GM19452 (cell line): ENCODE results near the gene ATP6V0A4.
"Not testable (repeated sequence)": the region's sequence is repeated elsewhere in the genome, so short reads cannot be mapped to it uniquely, and the experiment has no call there.

ENCODE experiments used
- ATAC-seq: cut with Tn5 transposase; IDR thresholded peaks from one replicate; pipeline ENCODE4 v1.9.1; 2021; ENCODE audit not compliant: unreplicated experiment

The ATP6V0A4 gene

DNA sequence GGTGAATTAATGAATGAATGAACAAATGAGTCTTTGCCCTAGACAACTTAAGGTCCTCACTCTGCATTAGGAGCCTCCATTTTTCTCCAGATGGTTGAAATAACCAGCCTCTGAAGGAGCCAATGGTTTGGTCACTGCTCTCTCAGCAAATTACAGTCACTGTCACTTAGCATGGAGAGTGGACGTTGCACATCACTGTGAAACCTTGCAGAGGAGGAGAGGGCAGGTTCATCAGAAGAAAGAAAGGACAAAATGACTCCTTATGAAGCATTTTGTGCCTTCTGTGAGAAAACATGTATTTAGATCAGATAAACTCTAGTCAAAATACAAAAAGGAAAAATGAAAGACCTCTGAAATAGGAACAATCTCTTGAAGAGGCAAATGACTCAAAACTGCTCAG is 6.6 kb upstream of the ATP6V0A4 start:
- no peak for ATAC-seq

DNA sequence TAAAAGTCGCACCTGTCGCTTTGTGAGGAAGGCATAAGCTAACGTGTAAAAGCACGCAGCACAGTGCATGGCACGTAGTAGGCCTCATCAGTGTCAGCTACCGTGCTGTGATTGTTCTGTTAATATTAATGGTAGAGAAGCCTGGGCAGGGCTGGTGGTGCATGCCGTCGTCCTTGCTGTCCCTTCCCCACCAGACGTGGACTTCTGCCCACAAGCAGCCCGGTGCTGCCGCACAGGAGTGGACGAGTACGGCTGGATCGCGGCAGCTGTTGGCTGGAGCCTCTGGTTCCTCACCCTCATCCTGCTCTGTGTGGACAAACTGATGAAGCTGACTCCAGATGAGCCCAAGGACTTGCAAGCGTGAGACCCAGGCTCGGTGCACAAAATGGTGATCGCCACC is 4.7 kb upstream of the ATP6V0A4 start:
- no peak for ATAC-seq

DNA sequence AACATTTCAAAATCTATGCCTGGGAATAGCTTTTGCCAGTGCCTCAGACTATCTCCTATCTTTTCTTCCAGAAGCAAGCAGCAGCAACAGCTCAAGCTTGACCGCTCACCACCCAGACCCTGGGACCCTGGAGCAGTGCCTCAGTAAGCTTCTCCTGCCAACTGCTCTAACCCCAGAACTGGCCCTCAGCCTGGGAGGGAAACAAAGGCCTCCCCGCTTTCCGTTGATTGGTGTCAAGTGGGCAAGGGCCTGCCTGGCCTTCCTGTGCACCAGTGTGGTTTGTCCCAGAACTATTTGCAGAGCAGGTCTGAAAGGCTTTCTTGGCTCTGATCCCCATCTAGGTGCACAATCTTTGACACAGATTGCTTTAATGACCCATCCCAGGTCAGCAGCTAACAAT is 3.3 kb upstream of the ATP6V0A4 start:
- no peak for ATAC-seq

DNA sequence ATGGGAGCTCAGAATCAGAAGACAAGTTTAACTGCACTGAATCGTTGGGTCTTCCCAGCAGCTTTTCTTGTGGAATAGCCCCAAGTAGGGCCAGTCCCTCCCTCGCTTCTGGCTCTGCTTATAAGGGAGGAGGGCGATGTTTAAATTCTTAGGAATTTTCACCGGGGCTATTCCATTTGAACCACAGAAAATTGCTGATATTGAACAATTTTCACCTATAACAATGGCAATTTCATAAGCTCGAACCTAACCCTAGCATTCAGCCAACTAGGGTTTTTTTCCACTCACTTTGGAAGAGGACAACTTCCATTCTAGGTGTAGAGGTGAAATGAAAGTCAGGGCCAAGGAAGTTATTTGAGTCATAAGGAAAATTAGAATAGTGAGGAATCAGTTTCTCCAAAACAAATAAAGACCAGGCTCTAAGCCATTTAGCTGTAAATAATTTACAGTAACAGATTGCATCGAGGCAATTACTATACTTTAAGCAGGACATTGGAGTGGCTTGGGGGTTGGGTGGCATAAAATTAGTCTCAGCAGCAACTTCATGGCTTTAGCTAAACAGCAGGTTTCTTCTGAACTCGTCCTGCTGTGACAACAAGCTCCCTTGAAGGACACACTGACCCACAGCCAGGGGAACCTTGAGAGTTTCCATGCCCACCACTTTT is 1.5 kb upstream of the ATP6V0A4 start:
- no peak for ATAC-seq

DNA sequence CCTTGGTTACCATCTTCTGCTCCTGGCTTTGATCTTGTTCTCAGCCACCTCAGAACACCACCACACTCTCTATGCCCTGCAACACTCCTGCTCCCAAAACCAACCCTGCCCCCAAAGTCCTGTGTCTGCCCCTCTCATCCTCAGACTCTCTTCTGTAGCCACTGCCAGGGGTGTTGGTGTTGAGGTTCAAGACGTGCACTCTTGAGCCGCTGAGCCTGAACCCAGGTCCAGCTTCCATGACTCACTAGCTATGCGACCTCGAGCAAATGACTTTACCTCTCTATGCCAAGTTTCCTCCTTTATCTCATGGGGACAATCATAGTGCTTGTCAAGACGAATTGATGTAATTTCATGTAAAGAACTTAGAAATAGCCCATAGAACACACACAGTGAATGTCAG is 840 bp upstream of the ATP6V0A4 start:
- no peak for ATAC-seq

DNA sequence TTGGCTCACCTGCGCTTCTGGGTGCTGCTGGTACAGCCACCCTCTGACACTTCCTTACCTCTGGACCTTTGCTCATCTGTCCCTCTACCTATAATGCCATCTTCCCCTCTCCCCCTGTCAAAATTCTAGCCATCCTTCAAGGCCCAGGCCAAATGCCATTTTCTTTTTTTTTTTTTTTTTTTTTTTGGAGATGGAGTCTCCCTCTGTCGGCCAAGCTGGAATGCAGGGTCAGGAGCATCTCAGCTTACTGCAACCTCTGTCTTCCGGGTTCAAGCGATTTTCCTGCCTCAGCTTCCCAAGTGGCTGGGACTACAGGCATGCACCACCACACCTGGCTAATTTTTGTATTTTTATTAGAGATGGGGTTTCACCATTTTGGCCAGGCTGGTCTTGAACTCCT is 950 bp downstream of the ATP6V0A4 start:
- ATAC-seq, result not testable (repeated sequence)

- no peak for ATAC-seq
Measured at GRCh38 chr7:138796038-138796615, 1.9 kb downstream of the ATP6V0A4 start.

DNA sequence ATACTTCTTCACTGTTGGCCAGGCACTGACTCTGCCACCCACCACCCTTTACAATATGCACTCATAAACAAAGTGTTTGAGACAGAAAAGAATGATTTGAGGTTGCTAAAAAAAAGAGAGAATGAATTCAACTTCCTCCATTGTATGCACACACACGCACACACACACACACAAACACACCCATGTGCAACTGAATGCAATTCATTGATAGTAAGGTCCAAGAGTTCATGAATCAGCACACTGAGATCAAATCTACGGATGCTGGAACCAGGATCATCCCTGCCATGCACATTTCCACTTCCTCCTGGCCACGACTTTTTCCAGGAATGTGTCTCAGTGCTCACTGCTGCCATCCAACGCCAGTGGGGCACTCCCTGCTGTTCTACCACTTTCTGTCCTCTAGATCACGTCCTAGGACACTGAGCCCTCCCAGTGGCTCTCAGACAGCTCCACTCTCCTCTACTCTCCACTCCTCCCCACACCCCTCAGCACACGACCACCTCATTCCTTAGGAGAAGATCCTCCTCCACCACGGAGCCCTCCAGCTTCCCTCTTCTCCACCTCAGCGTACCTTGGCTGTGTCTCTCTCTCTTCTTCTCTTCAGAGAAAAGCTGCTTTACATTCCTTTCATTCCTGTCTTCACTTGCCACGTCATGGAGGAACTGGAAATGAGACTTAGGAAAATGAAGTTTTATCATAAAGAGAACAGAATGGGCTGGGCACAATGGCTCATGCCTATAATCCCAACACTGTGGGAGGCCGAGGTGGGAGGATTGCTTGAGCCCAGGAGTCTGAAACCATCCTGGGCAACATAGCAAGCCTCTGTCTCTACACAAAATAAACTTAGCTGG is 12.2 kb downstream of the ATP6V0A4 start:
- no peak for ATAC-seq

GRCh38 chr7:138784692-138785091 is 13.3 kb downstream of the ATP6V0A4 start:
- no peak for ATAC-seq

DNA sequence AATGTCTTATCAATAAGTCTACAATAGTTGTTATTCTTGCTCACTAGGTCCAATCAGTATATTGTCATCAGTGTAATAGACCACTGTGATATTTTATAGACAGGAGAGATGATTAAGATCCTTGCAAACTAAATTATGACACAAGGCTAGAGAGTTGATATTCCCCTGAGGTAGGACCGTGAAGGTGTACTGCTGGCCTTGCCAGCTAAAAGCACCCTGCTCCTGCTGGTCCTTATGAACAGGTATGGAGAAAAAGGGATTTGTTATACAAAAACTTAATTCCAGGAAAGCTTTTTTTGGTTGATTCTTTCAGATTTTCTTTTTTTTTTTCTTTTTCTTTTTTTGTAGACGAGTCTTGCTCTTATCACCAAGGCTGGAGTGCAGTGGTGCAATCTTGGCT is 17.0 kb downstream of the ATP6V0A4 start:
- no peak for ATAC-seq

DNA sequence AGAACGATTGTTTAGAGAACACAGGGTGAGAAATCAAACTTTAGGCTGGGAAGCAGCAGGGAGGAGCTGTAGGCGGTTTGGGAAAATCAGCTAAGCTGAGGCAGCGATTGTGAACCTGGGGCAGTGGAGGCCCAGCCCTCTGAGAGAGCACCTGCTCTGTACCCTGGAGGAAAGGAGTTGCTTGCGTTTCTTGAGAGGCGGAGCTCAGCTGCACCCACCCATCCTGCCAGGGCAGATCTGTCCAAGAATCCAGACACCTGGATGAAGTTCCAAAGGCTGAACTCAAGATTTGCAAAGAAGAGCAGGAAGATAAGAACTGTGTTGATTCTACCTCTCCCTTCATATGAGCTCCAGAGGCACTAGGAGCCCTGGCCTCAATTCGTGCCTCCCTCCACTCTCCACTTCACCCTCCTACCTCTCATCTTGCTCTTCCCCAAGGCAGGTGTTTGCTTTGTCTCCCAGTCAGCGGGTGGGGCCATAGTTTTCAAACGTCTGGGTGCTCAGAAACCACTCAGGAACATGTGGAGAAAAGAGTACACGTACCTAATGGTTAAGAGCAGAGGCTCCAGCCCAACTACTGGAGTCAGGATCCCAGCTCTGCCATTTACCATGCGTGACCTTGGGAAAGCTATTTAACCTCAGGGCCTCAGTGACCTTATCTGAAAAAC is 21.7 kb downstream of the ATP6V0A4 start:
- no peak for ATAC-seq

GRCh38 chr7:138773817-138774216 is 24.2 kb downstream of the ATP6V0A4 start:
- no peak for ATAC-seq

DNA sequence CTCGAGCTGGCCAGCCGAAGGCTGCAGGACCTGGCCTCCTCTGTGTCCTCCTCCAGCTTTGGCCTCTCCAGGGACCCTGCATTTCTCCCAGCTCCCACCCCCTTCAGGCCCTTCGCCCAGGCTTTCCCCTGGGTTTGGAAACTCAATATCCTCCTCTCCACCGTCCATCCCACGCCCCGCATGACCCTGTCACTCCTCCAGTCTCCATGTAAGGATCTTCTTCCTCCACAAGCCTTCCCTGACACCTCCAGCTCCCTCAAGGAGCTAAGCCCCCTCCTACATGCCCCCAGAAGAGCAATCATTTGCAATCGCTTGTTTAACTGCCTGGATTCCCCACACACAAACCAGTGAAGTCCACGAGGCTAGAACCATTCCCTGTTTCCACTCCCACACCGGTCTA is 24.8 kb downstream of the ATP6V0A4 start:
- ATAC-seq, result no peak

DNA sequence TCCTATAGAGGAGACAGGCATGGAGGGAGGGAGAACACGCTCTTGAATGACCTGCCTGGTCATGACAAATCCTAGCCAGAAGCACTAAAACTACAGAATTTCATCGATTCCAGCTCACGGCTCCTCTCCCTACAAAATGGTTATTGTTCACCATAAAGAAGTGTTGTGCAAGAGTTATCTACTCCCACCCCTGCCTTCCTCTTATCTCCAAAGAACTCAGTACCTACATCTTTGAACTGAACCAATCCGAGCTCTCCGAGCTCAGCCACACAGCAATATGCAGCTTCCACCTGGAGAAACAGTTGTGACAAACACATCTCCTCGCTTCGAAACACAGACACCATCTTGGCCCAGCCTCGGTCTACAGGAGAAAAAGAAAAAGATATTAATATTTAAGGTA is 27.1 kb downstream of the ATP6V0A4 start:
- ATAC-seq, result no peak

GRCh38 chr7:138768241-138768640 is 29.8 kb downstream of the ATP6V0A4 start:
- no peak for ATAC-seq

DNA sequence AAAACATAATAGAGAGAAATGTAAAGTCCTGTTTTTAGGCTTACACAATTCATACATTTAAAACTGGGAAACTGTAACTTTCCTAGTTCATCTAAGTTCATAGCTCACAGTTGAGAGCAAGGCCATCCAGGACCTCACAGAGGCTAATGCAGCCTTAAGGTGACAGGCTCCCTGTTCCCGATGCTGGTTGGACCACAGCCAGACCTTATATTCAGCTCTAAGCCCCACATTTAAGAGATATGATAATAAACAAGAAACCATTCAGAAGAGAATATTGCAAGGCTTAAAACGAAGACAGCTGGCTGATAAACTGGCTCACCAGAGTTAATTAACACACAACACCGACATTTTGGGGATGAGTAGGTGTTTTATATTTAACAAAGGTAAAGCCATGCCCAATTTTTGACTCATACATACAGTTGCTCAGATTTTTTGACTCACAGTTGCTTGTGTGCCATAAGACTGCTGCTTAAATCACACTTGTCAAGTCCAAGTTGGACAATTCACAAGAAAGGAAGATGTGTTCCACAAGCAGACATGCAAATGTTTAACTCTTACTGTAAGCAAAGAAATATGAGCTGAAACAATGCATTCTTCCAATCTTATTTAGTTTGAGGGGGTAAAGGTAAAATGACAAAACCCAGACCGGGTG is 41.3 kb downstream of the ATP6V0A4 start:
- no peak for ATAC-seq

GRCh38 chr7:138755842-138756590 is 42.0 kb downstream of the ATP6V0A4 start:
- no peak for ATAC-seq

DNA sequence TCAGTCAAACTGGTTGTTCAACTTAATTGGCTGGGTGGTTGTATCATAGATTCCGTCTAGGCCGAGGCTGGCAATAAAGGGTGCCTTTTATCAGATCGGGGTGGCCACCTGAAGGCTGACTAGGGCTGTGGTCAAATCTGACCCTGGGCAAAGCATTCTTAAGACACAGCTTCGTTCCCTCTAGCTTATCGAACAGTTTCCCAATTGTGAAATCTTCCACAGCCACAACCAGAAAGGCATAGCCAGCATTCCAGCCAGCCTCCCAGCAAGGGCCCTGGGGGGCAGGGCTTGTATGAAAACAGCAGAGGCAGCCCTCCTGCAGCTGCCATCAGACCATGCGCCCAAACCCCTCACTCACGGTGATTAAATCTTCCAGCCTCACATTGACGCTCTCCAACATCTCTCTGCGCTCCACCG is 42.7 kb downstream of the ATP6V0A4 start:
- no peak for ATAC-seq

DNA sequence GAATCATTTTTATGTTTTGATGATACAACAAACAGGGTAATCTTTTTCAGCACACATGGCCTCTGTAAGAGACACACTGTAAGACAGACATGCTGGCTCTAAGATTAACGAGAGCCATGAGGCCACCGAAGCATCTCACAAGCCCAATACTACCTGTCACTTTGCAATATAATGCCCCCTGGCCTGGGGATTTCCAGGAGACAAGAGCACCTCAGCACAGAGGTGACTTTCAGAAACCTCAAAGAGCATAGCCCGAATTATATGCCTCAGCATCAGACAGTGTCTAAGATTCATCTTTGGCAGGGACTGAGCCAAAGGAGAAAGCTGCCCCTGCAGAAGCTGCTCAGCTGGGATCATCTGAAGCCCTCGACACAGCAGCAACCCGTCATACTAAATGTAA is 44.4 kb downstream of the ATP6V0A4 start:
- no peak for ATAC-seq

DNA sequence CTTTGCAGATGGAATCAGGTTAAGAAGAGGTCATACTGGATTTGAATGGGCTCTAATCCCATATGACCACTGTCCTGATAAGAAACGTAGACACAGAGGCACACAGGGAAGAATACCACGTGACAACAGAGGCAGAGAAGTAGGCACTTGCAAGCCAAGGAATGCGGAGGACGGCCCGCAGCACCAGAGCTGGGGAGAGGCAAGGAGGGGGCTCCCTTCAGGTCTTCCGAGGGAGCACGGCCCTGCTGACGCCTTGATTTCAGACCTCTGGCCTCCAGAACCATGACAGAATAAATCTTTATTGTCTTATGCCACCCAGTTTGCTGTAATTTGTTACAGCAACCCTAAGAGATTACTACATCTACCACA is 44.9 kb downstream of the ATP6V0A4 start:
- ATAC-seq, result no peak
